ENCODE measurements around the gene CIRBP. TPM values are rescaled to one million over a fixed set of nuclear protein-coding genes. Genes with fewer than 3 reads are reported as not detected.

CIRBP gene
- total and polyA plus RNA-seq, 2 of the 13 experiments (the other 11 are each of a cell fraction or from before 2014, with no cell fraction given), result 133 to 140 TPM

GRCh38 chr19:1249298-1249989 lies 19.7 kb upstream of the CIRBP start (continued):
- TF ChIP-seq ZNF770 (CRISPR knock-in tag; IDR thresholded peaks at IDR 0.05), result no peak
- no peak for TF ChIP-seq ZSCAN5A (CRISPR knock-in tag; IDR thresholded peaks at IDR 0.05; ENCODE audit: borderline replicate concordance)
- TF ChIP-seq CCAR2 (optimal IDR thresholded peaks at IDR 0.05; ENCODE audit: low read depth, low read length), result no peak
- no peak for TF ChIP-seq ZBTB39 (CRISPR knock-in tag; IDR thresholded peaks at IDR 0.05)
- no peak for TF ChIP-seq ZBTB46 (CRISPR knock-in tag; IDR thresholded peaks at IDR 0.05; ENCODE audit: borderline replicate concordance)
- TF ChIP-seq CBX2 (IDR thresholded peaks at IDR 0.05; ENCODE audit: low read depth, low read length), result no peak
- no peak for TF ChIP-seq CBX2 (CRISPR knock-in tag; IDR thresholded peaks at IDR 0.05; ENCODE audit: low read depth)
- no peak for TF ChIP-seq ZNF251 (CRISPR knock-in tag; IDR thresholded peaks at IDR 0.05)
- TF ChIP-seq E2F5 (CRISPR knock-in tag; conservative IDR thresholded peaks at IDR 0.05), result no peak
- TF ChIP-seq ZFP36L1 (CRISPR knock-in tag; IDR thresholded peaks at IDR 0.05), result no peak
- no peak for TF ChIP-seq XBP1 (CRISPR knock-in tag; IDR thresholded peaks at IDR 0.05)
- peak; percentile 84; the same call in 1 of the 2 replicates for TF ChIP-seq ZMAT3 (CRISPR knock-in tag; conservative IDR thresholded peaks at IDR 0.05)
- TF ChIP-seq TBP (CRISPR knock-in tag; IDR thresholded peaks at IDR 0.05), result no peak
- no peak for TF ChIP-seq ZNF576 (CRISPR knock-in tag; IDR thresholded peaks at IDR 0.05)
- no peak; the same call in 1 of the 2 replicates for TF ChIP-seq FIP1L1 (IDR thresholded peaks at IDR 0.05; ENCODE audit: borderline replicate concordance, insufficient read depth, low read depth, low read length)
- peak; percentile 76 for TF ChIP-seq SOX13 (IDR thresholded peaks at IDR 0.05)
- TF ChIP-seq SOX13 (CRISPR knock-in tag; conservative IDR thresholded peaks at IDR 0.05 in 1 of 2, IDR thresholded peaks at IDR 0.05 in 1 of 2), result peak; percentile 51 to 92; a peak in 2 of 4 replicates
- no peak; the same call in 1 of the 2 replicates for TF ChIP-seq ZNF710 (CRISPR knock-in tag; IDR thresholded peaks at IDR 0.05; ENCODE audit: borderline replicate concordance)

All from HepG2 (cell line).